Neural cell (in vitro differentiated cells): Measurements from ENCODE around the gene STUM.

Source experiments
- CTCF ChIP-seq: fragments of 450-650 bp; IDR thresholded peaks from 2 replicates; pipeline ENCODE4 v1.5.1; 2014; ENCODE audit warnings: antibody characterized with exemption, mild to moderate bottlenecking, moderate library complexity; ENCODE audit not compliant: poor library complexity, severe bottlenecking
- EP300 ChIP-seq: fragments of 450-650 bp; conservative IDR thresholded peaks from 2 replicates; pipeline ENCODE4 v1.6.1; 2014; ENCODE audit warnings: antibody characterized with exemption, mild to moderate bottlenecking, moderate library complexity; ENCODE audit not compliant: poor library complexity, severe bottlenecking
- EZH2 ChIP-seq: fragments of 200-600, 300-800 bp; shearing (Covaris generic), sonication (generic); IDR thresholded peaks from 2 replicates; pipeline ENCODE4 v1.6.1; 2014; ENCODE audit warnings: antibody characterized with exemption, low read length, borderline replicate concordance, mild to moderate bottlenecking; ENCODE audit not compliant: insufficient read depth, poor library complexity, severe bottlenecking
- MXI1 ChIP-seq: fragments of 450-650 bp; conservative IDR thresholded peaks from 2 replicates; pipeline ENCODE4 v1.6.1; 2014; ENCODE audit warnings: antibody characterized with exemption, mild to moderate bottlenecking; ENCODE audit not compliant: poor library complexity, severe bottlenecking
- POLR2AphosphoS5 ChIP-seq: IDR thresholded peaks from 2 replicates; pipeline ENCODE4 v1.6.1; 2012
- RAD21 ChIP-seq: fragments of 450-650 bp; conservative IDR thresholded peaks from 2 replicates; pipeline ENCODE4 v1.6.1; 2014; ENCODE audit warnings: antibody characterized with exemption, mild to moderate bottlenecking, moderate library complexity
- REST ChIP-seq: IDR thresholded peaks from 2 replicates; pipeline ENCODE4 v1.6.1; 2012; ENCODE audit warnings: borderline replicate concordance
- SMC3 ChIP-seq: fragments of 450-650 bp; conservative IDR thresholded peaks from 2 replicates; pipeline ENCODE4 v1.6.1; 2014; ENCODE audit warnings: antibody characterized with exemption, mild to moderate bottlenecking, moderate library complexity; ENCODE audit not compliant: poor library complexity
- TAF1 ChIP-seq: IDR thresholded peaks from 2 replicates; pipeline ENCODE4 v1.6.1; 2012; ENCODE audit warnings: low read depth

GRCh38 chr1:226574044-226574443 is 25.5 kb downstream of the STUM start:
- TF ChIP-seq CTCF (no peak), POLR2AphosphoS5 (no peak), TAF1 (no peak), SMC3 (no peak), EZH2 (no peak), EP300 (no peak), RAD21 (no peak), MXI1 (no peak), REST (no peak)
